ENCODE results near the gene MGMT. TPM values are rescaled to one million over a fixed set of nuclear protein-coding genes. Genes with fewer than 3 reads are reported as not detected.

MGMT gene
- total and polyA plus RNA-seq, 2 of the 4 experiments (the other 2 are of a cell fraction) = 11.5 to 17.8 TPM

GRCh38 chr10:129647590-129647989, 180.5 kb downstream of the MGMT start:
- Histone ChIP-seq H3K18ac (ENCODE audit: low read depth, low read length) (no peak overlapping the region), H4K5ac (ENCODE audit: low read depth, low read length) (no peak overlapping the region)

More at GRCh38 chr10:129647590-129647989, 180.5 kb downstream of the MGMT start:
- CTCF ChIA-PET = no interaction called here
- no peaks in the 10 kb centered on the region for H3K27me3 ChIP-seq (ENCODE audit: control insufficient read depth, insufficient read depth, low read length)
- no peaks in the 10 kb centered on the region for H3K79me1 ChIP-seq (ENCODE audit: low read depth in 1 of 2, low read length in 2 of 2)
- BruUV-seq (replicated peaks) = no TSS peak
- in situ Hi-C loops (cut with MboI; ENCODE audit: low sequenced_read_pairs) = no loop called here
- no peak overlapping the region for H4K8ac ChIP-seq (ENCODE audit: low read depth in 2 of 2, low read length in 2 of 2)
- no peak overlapping the region for H3K4me3 ChIP-seq (ENCODE audit: insufficient read depth, low read depth, low read length)
- H3K4ac ChIP-seq (ENCODE audit: low read depth, low read length) = no peak overlapping the region
- no peak overlapping the region for H2BK5ac ChIP-seq (ENCODE audit: low read depth, low read length, poor library complexity, severe bottlenecking)
- ATAC-seq (ENCODE audit: low read depth) (no peak), DNase-seq (no peak)
- no peak overlapping the region for H3K9ac ChIP-seq (ENCODE audit: low read depth, low read length)
- TF ChIP-seq POLR2A (IDR thresholded peaks at IDR 0.05; ENCODE audit: low read depth, low read length) (no peak), RFX5 (IDR thresholded peaks at IDR 0.05; ENCODE audit: low read depth, low read length) (no peak)
- WGBS, 2 experiments (ENCODE audit: extremely low coverage in 2 of 2, insufficient read length in 1 of 2) = no CpG with 5 or more reads among the region's 4 CpGs
- H3K4me2 ChIP-seq (ENCODE audit: low read depth, low read length) = no peak overlapping the region
- H3K36me3 ChIP-seq (ENCODE audit: control insufficient read depth, insufficient read depth, low read length) = no peaks in the 10 kb centered on the region
- no peaks in the 10 kb centered on the region for H4K20me1 ChIP-seq (ENCODE audit: insufficient read depth, low read length)
- intact Hi-C loops (cut with micrococcal nuclease) = no loop called here
- no peak overlapping the region for H2AK9ac ChIP-seq (replicated peaks; ENCODE audit: low read depth, low read length, poor library complexity)
- no peak overlapping the region for H2BK20ac ChIP-seq (ENCODE audit: low read depth, low read length)
- H2BK120ac ChIP-seq (ENCODE audit: low read depth, low read length) = no peak overlapping the region
- no peaks in the 10 kb centered on the region for H3K9me1 ChIP-seq (ENCODE audit: insufficient read depth, low read length)
- POLR2A ChIA-PET (ENCODE audit: unreplicated experiment) = no interaction called here
- H2BK15ac ChIP-seq (ENCODE audit: low read depth, low read length) = no peak overlapping the region
- H2AK5ac ChIP-seq (ENCODE audit: low read depth, low read length) = no peak overlapping the region
- no peak overlapping the region for H3K14ac ChIP-seq (replicated peaks; ENCODE audit: low read depth, low read length)
- no peak overlapping the region for H3K23ac ChIP-seq (ENCODE audit: low read depth, low read length)
- H4K91ac ChIP-seq (ENCODE audit: insufficient read depth, low read depth, low read length) = no peak overlapping the region
- no peaks in the 10 kb centered on the region for H3K9me3 ChIP-seq (ENCODE audit: control insufficient read depth, insufficient read depth, low read length)
- dilution Hi-C loops (cut with HindIII; ENCODE audit: low sequenced_read_pairs, unreplicated experiment) = no loop called here
- no peak overlapping the region for H3K56ac ChIP-seq (ENCODE audit: extremely low read depth, insufficient read depth, low read length)
- H3K4me1 ChIP-seq (ENCODE audit: control insufficient read depth, insufficient read depth, low read length) = peaks cover 2% of the 10 kb centered on the region; the same call in 1 of the 2 replicates
- H3K27ac ChIP-seq (ENCODE audit: insufficient read depth, low read length) = no peak overlapping the region
- no peak overlapping the region for H2AFZ ChIP-seq (replicated peaks; ENCODE audit: low read length, poor library complexity)

All from IMR-90 (cell line).